HepG2 (cell line): ENCODE data around the gene PPP4R3A. TPM values are rescaled to one million over a fixed set of nuclear protein-coding genes. Genes with fewer than 3 reads are reported as not detected.

Experiments used
- ATRX ChIP-seq: sonication (generic); formaldehyde crosslinking; IDR thresholded peaks from 2 replicates; pipeline ENCODE4 v1.4.0; 2020; ENCODE audit warnings: missing genetic modification reagents, borderline replicate concordance
- HNRNPLL ChIP-seq: fragments of 200-400 bp; formaldehyde crosslinking; IDR thresholded peaks from 2 replicates; pipeline ENCODE4 v1.6.1; 2017; ENCODE audit warnings: mild to moderate bottlenecking, low read depth, low read length; ENCODE audit not compliant: poor library complexity, severe bottlenecking
- KAT8 ChIP-seq: IDR thresholded peaks from 2 replicates; pipeline ENCODE4 v1.6.1; 2016; ENCODE audit warnings: missing genetic modification reagents, missing compliant biosample characterization
- KDM5A ChIP-seq: fragments of 200-600 bp; sonication (generic); IDR thresholded peaks from 2 replicates; pipeline ENCODE4 v1.7.0; 2018; ENCODE audit warnings: antibody characterized with exemption, mild to moderate bottlenecking, low read length, borderline replicate concordance
- PHF21A ChIP-seq: sonication (generic); formaldehyde crosslinking; IDR thresholded peaks from 2 replicates; pipeline ENCODE4 v1.5.0; 2020; ENCODE audit warnings: mild to moderate bottlenecking, missing genetic modification reagents
- POLR2AphosphoS5 ChIP-seq: IDR thresholded peaks from 2 replicates; pipeline ENCODE4 v1.6.1; 2012; ENCODE audit warnings: low read depth, low read length
- TP53 ChIP-seq: sonication (generic); formaldehyde crosslinking; conservative IDR thresholded peaks from 2 replicates; pipeline ENCODE4 v1.4.0; 2020; ENCODE audit warnings: missing genetic modification reagents
- ZBTB7B ChIP-seq: sonication (generic); formaldehyde crosslinking; IDR thresholded peaks from 2 replicates; pipeline ENCODE4 v1.4.0; 2020; ENCODE audit warnings: missing genetic modification reagents
- ZKSCAN1 ChIP-seq: fragments of 150-350 bp; IDR thresholded peaks from 2 replicates; pipeline ENCODE4 v1.6.1; 2014; ENCODE audit warnings: low read length
- ZNF564 ChIP-seq: sonication (generic); formaldehyde crosslinking; IDR thresholded peaks from 2 replicates; pipeline ENCODE4 v1.8.1; 2023; ENCODE audit warnings: mild to moderate bottlenecking, missing genetic modification reagents
- ZNF660 ChIP-seq: sonication (generic); formaldehyde crosslinking; IDR thresholded peaks from 2 replicates; pipeline ENCODE4 v1.5.1; 2020; ENCODE audit warnings: mild to moderate bottlenecking, low read depth, missing genetic modification reagents, borderline replicate concordance
- ZNF672 ChIP-seq: sonication (generic); formaldehyde crosslinking; IDR thresholded peaks from 2 replicates; pipeline ENCODE4 v1.8.1; 2022; ENCODE audit warnings: missing genetic modification reagents
- ZNF703 ChIP-seq: sonication (generic); formaldehyde crosslinking; IDR thresholded peaks from 2 replicates; pipeline ENCODE4 v1.5.1; 2020; ENCODE audit warnings: missing genetic modification reagents, mild to moderate bottlenecking, moderate library complexity, borderline replicate concordance
- ZNF782 ChIP-seq: sonication (generic); formaldehyde crosslinking; IDR thresholded peaks from 2 replicates; pipeline ENCODE4 v1.4.0; 2020; ENCODE audit warnings: missing genetic modification reagents, mild to moderate bottlenecking, borderline replicate concordance
- polyA plus RNA-seq, 8 experiments: library from polyadenylated mRNA; depleted of rRNA in 3 of 8; stranded (reverse) in 7 of 8; unstranded in 1 of 8; fragments of >200 nt; fragmentation: Illumina TruSeq in 4 of 8; extraction: Trizol in 4 of 8; gene quantifications; 2 replicates each; pipeline versions ENCODE4 v1.2.1 to v1.2.3, GENCODE V29; 2011 to 2016; ENCODE audit warnings: low read depth in 4 of 8, missing spikeins in 1 of 8, mixed read lengths in 1 of 8; ENCODE audit not compliant: insufficient read depth in 1 of 8
- total RNA-seq, 5 experiments: library from RNA; depleted of rRNA; stranded (reverse); fragments of >200 nt; fragmentation: Illumina TruSeq; extraction: Trizol; gene quantifications; 2 replicates each; pipeline ENCODE4 v1.2.3, GENCODE V29; 2016; ENCODE audit warnings: low read depth in 1 of 5
- TF ChIP-seq, protein P1 (sequence below): sonication (generic); formaldehyde crosslinking; IDR thresholded peaks from 2 replicates; pipeline ENCODE4 v1.8.0; 2022; ENCODE audit warnings: mild to moderate bottlenecking, missing genetic modification reagents, moderate library complexity
- TF ChIP-seq, protein P2 (sequence below): sonication (generic); formaldehyde crosslinking; IDR thresholded peaks from 2 replicates; pipeline ENCODE4 v1.4.0; 2020; ENCODE audit warnings: missing genetic modification reagents
- TF ChIP-seq, protein P3 (sequence below): sonication (generic); formaldehyde crosslinking; IDR thresholded peaks from 2 replicates; pipeline ENCODE4 v1.4.0; 2020; ENCODE audit warnings: missing genetic modification reagents, low read depth, mild to moderate bottlenecking, borderline replicate concordance
- TF ChIP-seq, protein P4 (sequence below): sonication (generic); formaldehyde crosslinking; IDR thresholded peaks from 2 replicates; pipeline ENCODE4 v1.4.0; 2020; ENCODE audit warnings: mild to moderate bottlenecking, missing genetic modification reagents
- TF ChIP-seq, protein P5 (sequence below): sonication (generic); formaldehyde crosslinking; IDR thresholded peaks from 2 replicates; pipeline ENCODE4 v1.8.0; 2022; ENCODE audit warnings: mild to moderate bottlenecking, missing genetic modification reagents; ENCODE audit not compliant: insufficient replicate concordance
- TF ChIP-seq, protein P6 (sequence below): sonication (generic); formaldehyde crosslinking; IDR thresholded peaks from 2 replicates; pipeline ENCODE4 v1.5.0; 2020; ENCODE audit warnings: missing genetic modification reagents, mild to moderate bottlenecking, borderline replicate concordance

Gene PPP4R3A
- total and polyA plus RNA-seq, 2 of the 13 experiments (the other 11 are each of a cell fraction or from before 2014, with no cell fraction given): 22.5 to 57.4 TPM

DNA sequence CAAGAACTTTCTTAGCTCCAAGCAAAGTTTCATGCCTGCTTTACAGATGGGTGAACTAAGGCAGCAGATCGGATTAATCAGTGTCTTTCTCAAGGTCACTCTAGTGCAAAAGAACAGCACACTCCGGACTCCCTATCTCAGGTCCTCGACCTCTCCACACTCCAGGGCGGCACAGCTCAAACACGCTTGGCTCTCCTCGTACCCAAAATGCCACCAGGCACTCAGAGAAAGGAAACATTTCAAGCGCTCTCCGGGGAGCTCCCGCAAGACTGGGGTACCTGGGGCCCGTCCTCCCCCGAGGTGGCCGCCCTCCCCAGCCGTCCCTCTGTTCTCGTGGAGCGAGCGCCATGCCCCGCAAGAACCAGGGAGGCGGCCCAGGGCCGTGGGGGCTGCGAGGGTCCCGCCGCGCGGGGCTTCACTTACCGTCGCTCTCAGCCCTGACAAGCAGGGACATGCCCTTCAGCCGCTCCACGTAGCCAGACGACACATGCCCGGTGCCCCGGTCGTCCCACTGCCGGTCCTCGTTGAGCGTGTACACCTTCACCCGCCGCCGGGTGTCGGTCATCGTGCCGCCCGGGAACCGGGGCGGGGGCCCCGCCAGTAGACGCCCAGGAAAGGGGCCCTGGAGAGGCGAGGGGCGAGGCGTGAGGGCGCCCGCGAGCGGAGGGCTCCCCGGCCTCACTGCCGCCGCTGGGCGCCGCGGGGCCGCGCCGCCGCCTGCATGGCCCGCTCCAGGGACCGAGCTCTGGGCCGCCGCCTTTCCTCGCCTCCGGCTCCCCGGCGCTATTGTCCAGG lies 830 bp downstream of the PPP4R3A start (continued):
- TF ChIP-seq, protein P1, sequence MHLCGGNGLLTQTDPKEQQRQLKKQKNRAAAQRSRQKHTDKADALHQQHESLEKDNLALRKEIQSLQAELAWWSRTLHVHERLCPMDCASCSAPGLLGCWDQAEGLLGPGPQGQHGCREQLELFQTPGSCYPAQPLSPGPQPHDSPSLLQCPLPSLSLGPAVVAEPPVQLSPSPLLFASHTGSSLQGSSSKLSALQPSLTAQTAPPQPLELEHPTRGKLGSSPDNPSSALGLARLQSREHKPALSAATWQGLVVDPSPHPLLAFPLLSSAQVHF: no peak
- TF ChIP-seq, protein P2, sequence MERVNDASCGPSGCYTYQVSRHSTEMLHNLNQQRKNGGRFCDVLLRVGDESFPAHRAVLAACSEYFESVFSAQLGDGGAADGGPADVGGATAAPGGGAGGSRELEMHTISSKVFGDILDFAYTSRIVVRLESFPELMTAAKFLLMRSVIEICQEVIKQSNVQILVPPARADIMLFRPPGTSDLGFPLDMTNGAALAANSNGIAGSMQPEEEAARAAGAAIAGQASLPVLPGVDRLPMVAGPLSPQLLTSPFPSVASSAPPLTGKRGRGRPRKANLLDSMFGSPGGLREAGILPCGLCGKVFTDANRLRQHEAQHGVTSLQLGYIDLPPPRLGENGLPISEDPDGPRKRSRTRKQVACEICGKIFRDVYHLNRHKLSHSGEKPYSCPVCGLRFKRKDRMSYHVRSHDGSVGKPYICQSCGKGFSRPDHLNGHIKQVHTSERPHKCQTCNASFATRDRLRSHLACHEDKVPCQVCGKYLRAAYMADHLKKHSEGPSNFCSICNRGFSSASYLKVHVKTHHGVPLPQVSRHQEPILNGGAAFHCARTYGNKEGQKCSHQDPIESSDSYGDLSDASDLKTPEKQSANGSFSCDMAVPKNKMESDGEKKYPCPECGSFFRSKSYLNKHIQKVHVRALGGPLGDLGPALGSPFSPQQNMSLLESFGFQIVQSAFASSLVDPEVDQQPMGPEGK (CRISPR knock-in tag): peak; percentile 20; the same call in 1 of the 2 replicates
- TF ChIP-seq PHF21A (CRISPR knock-in tag): no peak; the same call in 1 of the 2 replicates
- no peak for TF ChIP-seq HNRNPLL
- TF ChIP-seq, protein P3, sequence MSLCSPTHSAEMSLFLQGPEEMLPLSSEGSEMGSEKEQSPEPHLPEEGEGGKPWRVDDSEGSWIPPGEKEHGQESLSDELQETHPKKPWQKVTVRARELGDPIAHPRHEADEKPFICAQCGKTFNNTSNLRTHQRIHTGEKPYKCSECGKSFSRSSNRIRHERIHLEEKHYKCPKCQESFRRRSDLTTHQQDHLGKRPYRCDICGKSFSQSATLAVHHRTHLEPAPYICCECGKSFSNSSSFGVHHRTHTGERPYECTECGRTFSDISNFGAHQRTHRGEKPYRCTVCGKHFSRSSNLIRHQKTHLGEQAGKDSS (CRISPR knock-in tag): no peak; the same call in 1 of the 2 replicates
- TF ChIP-seq TP53 (CRISPR knock-in tag): peak; percentile 54; the same call in 1 of the 2 replicates
- TF ChIP-seq ZNF660 (CRISPR knock-in tag): no peak
- TF ChIP-seq ZBTB7B (CRISPR knock-in tag): 0 out of 2 replicates have a peak, but pooled peaks have one; percentile 26
- no peak for TF ChIP-seq ZNF703
- TF ChIP-seq ZNF564: no peak
- TF ChIP-seq ZKSCAN1: no peak
- TF ChIP-seq, protein P4, sequence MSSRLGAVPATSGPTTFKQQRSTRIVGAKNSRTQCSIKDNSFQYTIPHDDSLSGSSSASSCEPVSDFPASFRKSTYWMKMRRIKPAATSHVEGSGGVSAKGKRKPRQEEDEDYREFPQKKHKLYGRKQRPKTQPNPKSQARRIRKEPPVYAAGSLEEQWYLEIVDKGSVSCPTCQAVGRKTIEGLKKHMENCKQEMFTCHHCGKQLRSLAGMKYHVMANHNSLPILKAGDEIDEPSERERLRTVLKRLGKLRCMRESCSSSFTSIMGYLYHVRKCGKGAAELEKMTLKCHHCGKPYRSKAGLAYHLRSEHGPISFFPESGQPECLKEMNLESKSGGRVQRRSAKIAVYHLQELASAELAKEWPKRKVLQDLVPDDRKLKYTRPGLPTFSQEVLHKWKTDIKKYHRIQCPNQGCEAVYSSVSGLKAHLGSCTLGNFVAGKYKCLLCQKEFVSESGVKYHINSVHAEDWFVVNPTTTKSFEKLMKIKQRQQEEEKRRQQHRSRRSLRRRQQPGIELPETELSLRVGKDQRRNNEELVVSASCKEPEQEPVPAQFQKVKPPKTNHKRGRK: no peak
- no peak for TF ChIP-seq KDM5A
- TF ChIP-seq, protein P5, sequence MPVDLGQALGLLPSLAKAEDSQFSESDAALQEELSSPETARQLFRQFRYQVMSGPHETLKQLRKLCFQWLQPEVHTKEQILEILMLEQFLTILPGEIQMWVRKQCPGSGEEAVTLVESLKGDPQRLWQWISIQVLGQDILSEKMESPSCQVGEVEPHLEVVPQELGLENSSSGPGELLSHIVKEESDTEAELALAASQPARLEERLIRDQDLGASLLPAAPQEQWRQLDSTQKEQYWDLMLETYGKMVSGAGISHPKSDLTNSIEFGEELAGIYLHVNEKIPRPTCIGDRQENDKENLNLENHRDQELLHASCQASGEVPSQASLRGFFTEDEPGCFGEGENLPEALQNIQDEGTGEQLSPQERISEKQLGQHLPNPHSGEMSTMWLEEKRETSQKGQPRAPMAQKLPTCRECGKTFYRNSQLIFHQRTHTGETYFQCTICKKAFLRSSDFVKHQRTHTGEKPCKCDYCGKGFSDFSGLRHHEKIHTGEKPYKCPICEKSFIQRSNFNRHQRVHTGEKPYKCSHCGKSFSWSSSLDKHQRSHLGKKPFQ: peak; percentile 48
- TF ChIP-seq, protein P6, sequence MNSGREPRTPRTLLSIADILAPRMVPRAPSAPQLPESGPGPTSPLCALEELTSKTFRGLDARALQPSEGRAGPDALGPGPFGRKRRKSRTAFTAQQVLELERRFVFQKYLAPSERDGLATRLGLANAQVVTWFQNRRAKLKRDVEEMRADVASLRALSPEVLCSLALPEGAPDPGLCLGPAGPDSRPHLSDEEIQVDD (CRISPR knock-in tag): no peak
- peak; percentile 85 for TF ChIP-seq POLR2AphosphoS5
- TF ChIP-seq KAT8 (CRISPR knock-in tag): peak; percentile 31; the same call in 1 of the 2 replicates
- TF ChIP-seq ZNF672 (CRISPR knock-in tag): no peak
- TF ChIP-seq ZNF782 (CRISPR knock-in tag): peak; percentile 57; the same call in 1 of the 2 replicates
- no peak for TF ChIP-seq ATRX (CRISPR knock-in tag)
